ENCODE data around the gene EPN2. TPM values are rescaled to one million over a fixed set of nuclear protein-coding genes. Genes with fewer than 3 reads are reported as not detected.

The EPN2 gene
- total RNA-seq, 4 donors from 2014 or later: 69.4 to 251 (median 96.3) TPM

DNA sequence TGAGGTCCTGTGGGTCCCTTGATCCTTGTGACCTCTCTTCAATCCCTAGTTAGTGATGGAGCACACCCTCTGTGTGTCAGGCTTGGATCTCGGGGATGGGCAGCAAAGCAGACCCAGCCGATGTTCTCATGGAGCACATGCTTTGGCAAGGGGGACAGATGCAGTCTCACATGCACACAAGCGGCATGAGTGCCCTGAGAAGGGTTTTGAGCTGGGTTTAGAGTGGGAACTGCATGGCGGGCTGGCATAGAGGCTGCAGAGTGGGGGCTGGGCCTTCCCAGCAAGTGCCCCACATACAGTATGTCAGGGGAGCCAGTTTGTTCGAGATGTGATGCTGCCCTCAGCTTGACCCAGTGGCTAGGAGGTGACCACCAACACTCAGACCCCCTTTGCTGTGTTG, 83.7 kb downstream of the EPN2 start:
- intact Hi-C loops (cut with DNase I; ENCODE audit: low total_unique reads): no loop called here
- H3K4me3 ChIP-seq (ENCODE audit: low read depth, poor library complexity, severe bottlenecking): no peak overlapping the region
- no peak for TF ChIP-seq POLR2A (IDR thresholded peaks at IDR 0.05)
- TF ChIP-seq, protein P1, sequence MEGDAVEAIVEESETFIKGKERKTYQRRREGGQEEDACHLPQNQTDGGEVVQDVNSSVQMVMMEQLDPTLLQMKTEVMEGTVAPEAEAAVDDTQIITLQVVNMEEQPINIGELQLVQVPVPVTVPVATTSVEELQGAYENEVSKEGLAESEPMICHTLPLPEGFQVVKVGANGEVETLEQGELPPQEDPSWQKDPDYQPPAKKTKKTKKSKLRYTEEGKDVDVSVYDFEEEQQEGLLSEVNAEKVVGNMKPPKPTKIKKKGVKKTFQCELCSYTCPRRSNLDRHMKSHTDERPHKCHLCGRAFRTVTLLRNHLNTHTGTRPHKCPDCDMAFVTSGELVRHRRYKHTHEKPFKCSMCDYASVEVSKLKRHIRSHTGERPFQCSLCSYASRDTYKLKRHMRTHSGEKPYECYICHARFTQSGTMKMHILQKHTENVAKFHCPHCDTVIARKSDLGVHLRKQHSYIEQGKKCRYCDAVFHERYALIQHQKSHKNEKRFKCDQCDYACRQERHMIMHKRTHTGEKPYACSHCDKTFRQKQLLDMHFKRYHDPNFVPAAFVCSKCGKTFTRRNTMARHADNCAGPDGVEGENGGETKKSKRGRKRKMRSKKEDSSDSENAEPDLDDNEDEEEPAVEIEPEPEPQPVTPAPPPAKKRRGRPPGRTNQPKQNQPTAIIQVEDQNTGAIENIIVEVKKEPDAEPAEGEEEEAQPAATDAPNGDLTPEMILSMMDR (IDR thresholded peaks at IDR 0.05): no peak
- DNase-seq (ENCODE audit: low spot score in 2 of 2): no peak
- WGBS, 2 donors: 86 to 95% methylated on average over 5 of the region's 5 CpGs

DNA sequence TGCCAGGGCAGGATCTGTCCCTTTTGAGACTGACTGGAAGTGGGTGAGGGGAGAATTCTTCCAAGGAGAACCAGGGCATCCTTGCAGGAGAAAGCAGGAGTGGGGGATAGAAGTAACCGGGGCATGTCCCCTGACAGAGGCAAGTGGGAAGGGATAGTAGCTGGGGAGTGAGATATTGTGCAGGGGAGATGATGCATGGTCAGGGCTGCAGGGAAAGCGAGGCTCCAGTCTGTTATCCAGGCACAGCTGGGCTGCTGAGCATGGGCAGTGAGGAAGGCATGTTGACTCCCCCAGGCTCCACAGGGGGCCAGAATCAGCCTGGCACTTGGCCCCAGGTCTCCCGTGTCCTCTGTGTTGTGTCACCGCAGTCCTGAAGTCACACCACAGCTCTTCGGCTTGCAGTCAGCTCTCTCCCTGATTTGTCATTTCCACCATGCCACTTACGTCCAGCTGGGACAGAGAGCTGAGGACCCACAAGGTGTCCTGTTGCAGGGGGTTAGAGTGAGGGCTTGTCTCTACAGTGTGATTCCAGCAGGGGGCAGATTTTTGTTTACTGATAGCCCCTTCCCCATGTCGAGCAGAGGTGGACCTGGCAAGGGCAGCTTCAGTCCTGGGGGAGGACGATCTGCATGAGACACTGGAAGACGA, 84.4 kb downstream of the EPN2 start:
- intact Hi-C loops (cut with DNase I; ENCODE audit: low total_unique reads): no loop called here
- no peak for DNase-seq (ENCODE audit: low spot score in 2 of 2)
- TF ChIP-seq, protein P1 (IDR thresholded peaks at IDR 0.05): no peak
- no peak for TF ChIP-seq POLR2A (IDR thresholded peaks at IDR 0.05)
- 90 to 92% methylated on average over 9 of the region's 9 CpGs for WGBS, 2 donors
- H3K4me3 ChIP-seq (ENCODE audit: low read depth, poor library complexity, severe bottlenecking): no peak overlapping the region

DNA sequence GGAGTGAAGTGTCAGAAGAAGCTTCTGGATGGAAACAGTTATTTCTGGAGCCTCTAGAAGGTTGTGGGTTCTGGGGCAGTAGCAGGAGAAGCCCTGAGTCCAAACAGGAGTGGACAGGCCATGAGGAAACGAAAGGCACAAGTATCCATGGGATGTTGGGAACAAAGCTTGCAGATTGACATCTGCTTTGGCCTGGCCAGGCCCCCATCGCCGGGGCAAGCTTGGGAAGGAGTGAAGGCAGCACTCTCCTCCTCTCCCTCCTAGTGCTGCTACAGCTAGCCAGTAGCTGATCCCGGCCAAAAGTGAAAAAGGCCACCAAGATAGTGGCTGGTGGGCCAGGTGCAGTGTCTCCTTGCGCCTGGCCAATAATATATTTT, 85.0 kb downstream of the EPN2 start:
- no peak overlapping the region for H3K4me3 ChIP-seq (ENCODE audit: low read depth, poor library complexity, severe bottlenecking)
- intact Hi-C loops (cut with DNase I; ENCODE audit: low total_unique reads): no loop called here
- WGBS, 2 donors: 94 to 96% methylated on average over 5 of the region's 5 CpGs
- no peak for DNase-seq (ENCODE audit: low spot score in 2 of 2)
- no peak for TF ChIP-seq POLR2A (IDR thresholded peaks at IDR 0.05)
- TF ChIP-seq, protein P1 (IDR thresholded peaks at IDR 0.05): no peak

DNA sequence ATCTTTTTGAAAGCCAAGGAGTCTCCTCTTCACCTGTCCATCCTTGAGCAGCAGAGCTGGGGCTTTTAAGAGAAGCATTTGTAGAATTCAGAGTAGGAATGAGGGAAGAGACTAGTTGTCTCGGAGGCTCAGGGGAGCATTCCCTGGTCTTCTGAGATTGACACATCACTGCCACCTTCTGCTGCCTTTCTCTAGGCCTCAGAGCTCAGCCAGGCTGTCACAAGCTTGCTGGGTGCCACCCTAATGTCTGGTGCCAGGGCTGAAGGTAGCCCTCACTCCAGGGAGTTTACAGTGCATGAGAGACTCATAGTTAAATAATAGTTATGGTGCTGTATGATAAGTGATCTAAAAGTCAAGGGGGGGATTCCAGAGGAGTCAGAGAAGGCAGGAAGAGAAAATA, 85.7 kb downstream of the EPN2 start:
- WGBS, 2 donors: 94 to 100% methylated on average over 1 of the region's 1 CpG
- intact Hi-C loops (cut with DNase I; ENCODE audit: low total_unique reads): no loop called here
- TF ChIP-seq, protein P1 (IDR thresholded peaks at IDR 0.05): no peak
- no peak for TF ChIP-seq POLR2A (IDR thresholded peaks at IDR 0.05)
- no peak for DNase-seq (ENCODE audit: low spot score in 2 of 2)
- no peak overlapping the region for H3K4me3 ChIP-seq (ENCODE audit: low read depth, poor library complexity, severe bottlenecking)

DNA sequence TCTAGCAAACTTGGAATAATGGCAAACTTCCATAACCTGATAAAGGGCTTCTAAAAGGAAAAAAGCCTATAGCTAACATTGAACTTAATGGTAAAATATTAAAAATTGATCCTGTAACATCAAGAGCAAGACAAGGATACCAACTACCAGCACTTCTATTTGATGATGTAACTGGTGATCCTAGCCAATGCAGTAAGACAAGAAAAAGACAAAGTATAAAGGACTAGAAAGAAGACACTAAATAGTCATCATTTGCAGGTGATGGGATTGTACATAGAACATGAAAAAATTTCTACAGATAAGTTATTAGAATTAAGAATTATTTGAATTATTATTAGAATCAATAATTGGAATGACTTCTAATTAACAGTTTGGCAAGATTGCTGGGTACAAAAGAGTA, 88.4 kb downstream of the EPN2 start:
- intact Hi-C loops (cut with DNase I; ENCODE audit: low total_unique reads): no loop called here
- no peak overlapping the region for H3K4me3 ChIP-seq (ENCODE audit: low read depth, poor library complexity, severe bottlenecking)
- TF ChIP-seq, protein P1 (IDR thresholded peaks at IDR 0.05): no peak
- TF ChIP-seq POLR2A (IDR thresholded peaks at IDR 0.05): no peak
- DNase-seq (ENCODE audit: low spot score in 2 of 2): no peak
